IMR-90 (cell line): ENCODE results near the gene OR51D1. TPM values are rescaled to one million over a fixed set of nuclear protein-coding genes. Genes with fewer than 3 reads are reported as not detected.

Experiments used
- ATAC-seq: fragments of 200-7000 bp; cut with Tn5 transposase; 2 replicates; pipeline ENCODE4 v1.9.1; 2020; ENCODE audit warnings: low read depth, mild to moderate bottlenecking, moderate library complexity
- BruUV-seq: library from RNA; stranded (reverse); fragments of 400-500 nt; replicated peaks from 2 replicates; lab custom pipeline; 2021; lab: Mats Ljungman, UMichigan
- CTCF ChIA-PET: fragments of 300-600 bp; formaldehyde crosslinking; extraction: SDS; loops from one replicate; lab custom pipeline; 2021; ENCODE audit warnings: antibody characterized with exemption; lab: Yijun Ruan, JAX
- POLR2A ChIA-PET: fragments of 300-600 bp; sonication (Branson Sonifier 250); formaldehyde crosslinking; loops from one replicate; lab custom pipeline; 2022; ENCODE audit warnings: antibody characterized with exemption; ENCODE audit not compliant: unreplicated experiment; lab: Charles Lee
- DNase-seq: peaks from one replicate; pipeline ENCODE4 v3.0.0; 2013
- H2AFZ ChIP-seq: replicated peaks from 2 replicates; pipeline ENCODE3; 2013; ENCODE audit warnings: low read length, mild to moderate bottlenecking; ENCODE audit not compliant: poor library complexity
- H2AK5ac ChIP-seq: 2 replicates; pipeline ENCODE4 v1.6.1; 2013; ENCODE audit warnings: low read depth, low read length, inconsistent platforms
- H2AK9ac ChIP-seq: replicated peaks from 2 replicates; pipeline ENCODE3; 2013; ENCODE audit warnings: mild to moderate bottlenecking, low read depth, low read length, moderate library complexity; ENCODE audit not compliant: poor library complexity
- H2BK120ac ChIP-seq: 2 replicates; pipeline ENCODE4 v1.6.1; 2013; ENCODE audit warnings: low read depth, low read length, inconsistent platforms
- H2BK15ac ChIP-seq: 3 replicates; pipeline ENCODE4 v1.6.1; 2013; ENCODE audit warnings: low read depth, low read length, inconsistent platforms
- H2BK20ac ChIP-seq: 2 replicates; pipeline ENCODE4 v1.6.1; 2013; ENCODE audit warnings: low read depth, mild to moderate bottlenecking, inconsistent platforms, low read length, moderate library complexity
- H2BK5ac ChIP-seq: 2 replicates; pipeline ENCODE4 v1.6.1; 2013; ENCODE audit warnings: mild to moderate bottlenecking, low read depth, low read length, inconsistent platforms; ENCODE audit not compliant: poor library complexity, severe bottlenecking
- H3K14ac ChIP-seq: replicated peaks from 2 replicates; pipeline ENCODE4 v1.6.1; 2013; ENCODE audit warnings: low read depth, low read length, inconsistent platforms
- H3K18ac ChIP-seq: 2 replicates; pipeline ENCODE4 v1.6.1; 2013; ENCODE audit warnings: low read depth, low read length, control low read depth
- H3K23ac ChIP-seq: 2 replicates; pipeline ENCODE4 v1.6.1; 2013; ENCODE audit warnings: low read depth, low read length, inconsistent platforms
- H3K27ac ChIP-seq: 2 replicates; pipeline ENCODE4 v1.5.1; 2013; ENCODE audit warnings: mild to moderate bottlenecking, control low read depth, low read length; ENCODE audit not compliant: insufficient read depth
- H3K27me3 ChIP-seq: 2 replicates; pipeline ENCODE4 v1.6.1; 2013; ENCODE audit warnings: low read length; ENCODE audit not compliant: control insufficient read depth, insufficient read depth
- H3K36me3 ChIP-seq: 2 replicates; pipeline ENCODE4 v1.6.1; 2013; ENCODE audit warnings: low read length, mixed read lengths; ENCODE audit not compliant: control insufficient read depth, insufficient read depth
- H3K4ac ChIP-seq: 2 replicates; pipeline ENCODE4 v1.6.1; 2013; ENCODE audit warnings: low read depth, low read length, inconsistent platforms
- H3K4me1 ChIP-seq: 2 replicates; pipeline ENCODE4 v1.6.1; 2013; ENCODE audit warnings: low read length, mixed read lengths; ENCODE audit not compliant: control insufficient read depth, insufficient read depth
- H3K4me2 ChIP-seq: 2 replicates; pipeline ENCODE4 v1.6.1; 2013; ENCODE audit warnings: low read depth, mild to moderate bottlenecking, control low read depth, low read length, moderate library complexity
- H3K4me3 ChIP-seq: 2 replicates; pipeline ENCODE4 v1.5.1; 2013; ENCODE audit warnings: low read depth, mild to moderate bottlenecking, control low read depth, low read length, moderate library complexity; ENCODE audit not compliant: insufficient read depth
- H3K56ac ChIP-seq: 2 replicates; pipeline ENCODE4 v1.6.1; 2013; ENCODE audit warnings: low read length, inconsistent platforms; ENCODE audit not compliant: insufficient read depth; ENCODE audit errors: extremely low read depth
- H3K79me1 ChIP-seq, 2 experiments: 2 replicates each; pipeline ENCODE4 v1.6.1; 2013; ENCODE audit warnings: low read length in 2 of 2, inconsistent platforms in 1 of 2, low read depth in 1 of 2
- H3K9ac ChIP-seq: 2 replicates; pipeline ENCODE4 v1.6.1; 2013; ENCODE audit warnings: low read depth, low read length, control low read depth
- H3K9me1 ChIP-seq: 2 replicates; pipeline ENCODE4 v1.6.1; 2013; ENCODE audit warnings: low read length, inconsistent platforms; ENCODE audit not compliant: insufficient read depth
- H3K9me3 ChIP-seq: 2 replicates; pipeline ENCODE4 v1.6.1; 2013; ENCODE audit warnings: low read length; ENCODE audit not compliant: control insufficient read depth, insufficient read depth
- H4K20me1 ChIP-seq: 2 replicates; pipeline ENCODE4 v1.6.1; 2013; ENCODE audit warnings: low read length, inconsistent platforms; ENCODE audit not compliant: insufficient read depth
- H4K5ac ChIP-seq: 2 replicates; pipeline ENCODE4 v1.6.1; 2013; ENCODE audit warnings: mild to moderate bottlenecking, low read depth, low read length, control low read depth
- H4K8ac ChIP-seq, 2 experiments: 2 replicates each; pipeline ENCODE4 v1.6.1; 2013; ENCODE audit warnings: low read depth in 2 of 2, low read length in 2 of 2, control low read depth in 1 of 2, inconsistent platforms in 1 of 2
- H4K91ac ChIP-seq: 2 replicates; pipeline ENCODE4 v1.6.1; 2013; ENCODE audit warnings: low read depth, low read length, inconsistent platforms; ENCODE audit not compliant: insufficient read depth
- BHLHE40 ChIP-seq: fragments of 150-350 bp; IDR thresholded peaks from 2 replicates; pipeline ENCODE4 v1.6.1; 2016; ENCODE audit warnings: mild to moderate bottlenecking, low read depth, low read length
- CEBPB ChIP-seq: IDR thresholded peaks from 2 replicates; pipeline ENCODE4 v1.6.1; 2012; ENCODE audit warnings: low read depth, low read length, improper control_type of control experiment
- MAZ ChIP-seq: IDR thresholded peaks from 2 replicates; pipeline ENCODE4 v1.6.1; 2012; ENCODE audit warnings: low read depth, mild to moderate bottlenecking, low read length, improper control_type of control experiment, moderate library complexity, borderline replicate concordance
- SMC3 ChIP-seq: fragments of 150-350 bp; IDR thresholded peaks from 2 replicates; pipeline ENCODE4 v1.6.1; 2016; ENCODE audit warnings: low read depth, mild to moderate bottlenecking, antibody characterized with exemption, low read length, moderate library complexity
- WGBS, 2 experiments: methylation state at CpG; one replicate each; pipeline versions ENCODE4 v1.1.5 to v1.1.7; 2013; ENCODE audit warnings: missing lambda C conversion rate in 2 of 2; ENCODE audit not compliant: insufficient read length in 1 of 2; ENCODE audit errors: extremely low coverage in 2 of 2; 5-methylcytosine and 5-hydroxymethylcytosine counted together
- dilution Hi-C: fragments of 300-500 bp; cut with HindIII; formaldehyde crosslinking; loops from one replicate; pipeline ENCODE4 v1.14.3; 2018; ENCODE audit warnings: low sequenced_read_pairs; ENCODE audit not compliant: unreplicated experiment
- in situ Hi-C: fragments of 300-500 bp; cut with MboI; formaldehyde crosslinking; loops from 3 replicates; pipeline ENCODE4 v1.14.3; 2019; ENCODE audit warnings: low sequenced_read_pairs, inconsistent platforms, mixed read lengths
- intact Hi-C: fragments of 100-400 bp; cut with micrococcal nuclease; formaldehyde crosslinking; loops from 2 replicates; pipeline ENCODE4 v1.10.0; 2022
- polyA plus RNA-seq, 3 experiments: library from polyadenylated mRNA; depleted of rRNA; stranded (reverse); fragments of >200 nt; gene quantifications; 2 replicates each; pipeline ENCODE4 v1.2.3, GENCODE V29; 2012; ENCODE audit warnings: low replicate concordance in 1 of 3
- total RNA-seq: library from RNA; depleted of rRNA; stranded (reverse); fragments of >200 nt; gene quantifications from 2 replicates; pipeline ENCODE4 v1.2.3, GENCODE V29; 2012

The OR51D1 gene
- total and polyA plus RNA-seq, 2 of the 4 experiments (the other 2 are of a cell fraction), result not detected

GRCh38 chr11:4647766-4648165 is 10.5 kb downstream of the OR51D1 start:
- Histone ChIP-seq H3K27me3 (no peaks in the 10 kb centered on the region), H3K9ac (no peak overlapping the region), H2BK120ac (no peak overlapping the region), H3K4me3 (no peak overlapping the region), H2AFZ (no peak overlapping the region), H3K18ac (no peak overlapping the region), H2BK5ac (no peak overlapping the region), H4K5ac (no peak overlapping the region), H2BK15ac (no peak overlapping the region), H2AK5ac (no peak overlapping the region), H3K23ac (no peak overlapping the region), H3K4me1 (no peaks in the 10 kb centered on the region), H3K36me3 (no peaks in the 10 kb centered on the region), H3K9me1 (no peaks in the 10 kb centered on the region), H3K9me3 (no peaks in the 10 kb centered on the region), H4K20me1 (no peaks in the 10 kb centered on the region), H2AK9ac (no peak overlapping the region), H3K56ac (no peak overlapping the region), H3K14ac (no peak overlapping the region), H3K27ac (no peak overlapping the region), H3K4me2 (no peak overlapping the region), H3K4ac (no peak overlapping the region), H4K8ac (no peak overlapping the region), H4K91ac (no peak overlapping the region), H3K79me1 (no peaks in the 10 kb centered on the region), H2BK20ac (no peak overlapping the region)
- no TSS peak for BruUV-seq
- TF ChIP-seq CEBPB (no peak), SMC3 (no peak), BHLHE40 (no peak), MAZ (no peak)
- POLR2A ChIA-PET, result no interaction called here
- in situ Hi-C loops (no loop called here), dilution Hi-C loops (no loop called here), intact Hi-C loops (no loop called here)
- CTCF ChIA-PET, result no interaction called here
- DNase-seq (no peak), ATAC-seq (no peak)
- 0% methylated on average over 1 of the region's 4 CpGs; no CpG with 5 or more reads in 1 of the 2 experiments for WGBS, 2 experiments
